ENCODE measurements around the gene AKT1. TPM values are rescaled to one million over a fixed set of nuclear protein-coding genes. Genes with fewer than 3 reads are reported as not detected.

Gene AKT1
- total RNA-seq, 1 donor from 2014 or later, result 133 TPM

DNA sequence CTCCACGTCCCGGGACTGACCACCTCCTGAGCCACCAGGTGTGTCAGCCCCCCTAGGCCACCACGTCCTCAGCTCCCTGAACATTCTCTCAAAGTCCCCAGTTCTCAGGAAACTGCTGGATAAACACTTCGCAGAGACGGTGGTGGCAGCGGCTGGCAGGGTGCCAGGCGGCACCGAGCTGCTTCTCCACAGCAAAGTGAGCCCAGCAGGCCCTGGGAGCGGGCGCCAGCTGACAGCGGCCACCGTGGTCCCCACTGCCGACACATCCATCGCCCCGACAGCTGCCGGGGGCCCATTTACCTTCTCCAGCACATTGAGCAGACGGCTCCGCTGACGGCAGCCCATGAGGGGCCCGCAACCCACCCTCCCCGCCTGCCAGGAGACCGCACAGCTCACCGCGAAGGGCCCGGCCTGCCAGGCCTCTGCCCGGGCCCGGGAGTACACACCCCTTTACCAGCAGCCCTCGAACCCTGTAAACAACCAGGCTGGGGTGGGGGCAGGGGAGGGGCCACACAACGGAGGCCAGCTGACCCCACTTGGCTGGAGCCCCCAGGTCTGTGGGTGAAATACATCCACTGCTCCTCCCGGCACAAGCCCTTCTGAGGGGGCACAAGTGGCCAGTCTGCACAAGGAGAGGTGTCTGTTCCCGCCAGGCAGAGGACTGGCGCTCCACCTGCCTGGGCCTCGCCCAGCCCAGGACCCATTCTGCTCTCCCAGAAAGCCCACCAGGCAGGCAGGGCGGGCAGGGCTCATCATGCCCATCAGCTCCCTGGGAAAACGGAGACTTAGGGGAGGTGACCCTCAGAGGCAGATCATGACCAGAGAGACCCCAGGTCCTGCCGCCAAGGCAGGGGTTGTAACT, 10.5 kb downstream of the AKT1 start:
- Mint-ChIP-seq H3K27ac (ENCODE audit: unreplicated experiment) (no peak overlapping the region), H3K27me3 (ENCODE audit: unreplicated experiment) (peaks cover 7% of the 10 kb centered on the region), H3K4me1 (ENCODE audit: unreplicated experiment) (no peaks in the 10 kb centered on the region), H3K4me3 (ENCODE audit: unreplicated experiment) (no peak overlapping the region), H3K36me3 (ENCODE audit: low read depth, unreplicated experiment) (no peaks in the 10 kb centered on the region), H3K9me3 (ENCODE audit: unreplicated experiment) (no peaks in the 10 kb centered on the region)
- no peak for DNase-seq (ENCODE audit: low spot score)
- TF ChIP-seq, protein P1, sequence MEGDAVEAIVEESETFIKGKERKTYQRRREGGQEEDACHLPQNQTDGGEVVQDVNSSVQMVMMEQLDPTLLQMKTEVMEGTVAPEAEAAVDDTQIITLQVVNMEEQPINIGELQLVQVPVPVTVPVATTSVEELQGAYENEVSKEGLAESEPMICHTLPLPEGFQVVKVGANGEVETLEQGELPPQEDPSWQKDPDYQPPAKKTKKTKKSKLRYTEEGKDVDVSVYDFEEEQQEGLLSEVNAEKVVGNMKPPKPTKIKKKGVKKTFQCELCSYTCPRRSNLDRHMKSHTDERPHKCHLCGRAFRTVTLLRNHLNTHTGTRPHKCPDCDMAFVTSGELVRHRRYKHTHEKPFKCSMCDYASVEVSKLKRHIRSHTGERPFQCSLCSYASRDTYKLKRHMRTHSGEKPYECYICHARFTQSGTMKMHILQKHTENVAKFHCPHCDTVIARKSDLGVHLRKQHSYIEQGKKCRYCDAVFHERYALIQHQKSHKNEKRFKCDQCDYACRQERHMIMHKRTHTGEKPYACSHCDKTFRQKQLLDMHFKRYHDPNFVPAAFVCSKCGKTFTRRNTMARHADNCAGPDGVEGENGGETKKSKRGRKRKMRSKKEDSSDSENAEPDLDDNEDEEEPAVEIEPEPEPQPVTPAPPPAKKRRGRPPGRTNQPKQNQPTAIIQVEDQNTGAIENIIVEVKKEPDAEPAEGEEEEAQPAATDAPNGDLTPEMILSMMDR (IDR thresholded peaks at IDR 0.05; ENCODE audit: unreplicated experiment), result no peak

DNA sequence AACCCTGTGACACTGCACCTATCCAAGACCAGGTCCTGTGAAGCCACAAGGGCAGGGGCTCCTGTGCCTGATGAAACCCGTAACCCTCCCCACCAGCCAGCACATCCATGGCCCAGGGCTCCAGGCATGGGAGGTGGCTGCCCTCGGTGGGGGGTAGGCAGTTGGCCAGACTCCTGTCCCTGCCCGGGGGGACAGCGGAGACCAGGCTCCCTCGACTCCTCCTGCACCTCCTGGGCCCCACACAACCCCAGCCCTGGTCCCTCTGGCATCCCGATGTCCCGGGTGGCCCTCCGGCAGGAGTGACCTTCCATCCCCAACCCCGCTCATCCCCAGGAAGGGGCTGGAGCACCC, 11.4 kb downstream of the AKT1 start:
- H3K9me3 Mint-ChIP-seq (ENCODE audit: unreplicated experiment), result no peaks in the 10 kb centered on the region
- H3K4me1 Mint-ChIP-seq (ENCODE audit: unreplicated experiment), result no peaks in the 10 kb centered on the region
- H3K27me3 Mint-ChIP-seq (ENCODE audit: unreplicated experiment), result peaks cover 7% of the 10 kb centered on the region
- no peak overlapping the region for H3K27ac Mint-ChIP-seq (ENCODE audit: unreplicated experiment)
- DNase-seq (ENCODE audit: low spot score), result no peak
- H3K36me3 Mint-ChIP-seq (ENCODE audit: low read depth, unreplicated experiment), result no peaks in the 10 kb centered on the region
- TF ChIP-seq, protein P1 (IDR thresholded peaks at IDR 0.05; ENCODE audit: unreplicated experiment), result no peak
- no peak overlapping the region for H3K4me3 Mint-ChIP-seq (ENCODE audit: unreplicated experiment)

DNA sequence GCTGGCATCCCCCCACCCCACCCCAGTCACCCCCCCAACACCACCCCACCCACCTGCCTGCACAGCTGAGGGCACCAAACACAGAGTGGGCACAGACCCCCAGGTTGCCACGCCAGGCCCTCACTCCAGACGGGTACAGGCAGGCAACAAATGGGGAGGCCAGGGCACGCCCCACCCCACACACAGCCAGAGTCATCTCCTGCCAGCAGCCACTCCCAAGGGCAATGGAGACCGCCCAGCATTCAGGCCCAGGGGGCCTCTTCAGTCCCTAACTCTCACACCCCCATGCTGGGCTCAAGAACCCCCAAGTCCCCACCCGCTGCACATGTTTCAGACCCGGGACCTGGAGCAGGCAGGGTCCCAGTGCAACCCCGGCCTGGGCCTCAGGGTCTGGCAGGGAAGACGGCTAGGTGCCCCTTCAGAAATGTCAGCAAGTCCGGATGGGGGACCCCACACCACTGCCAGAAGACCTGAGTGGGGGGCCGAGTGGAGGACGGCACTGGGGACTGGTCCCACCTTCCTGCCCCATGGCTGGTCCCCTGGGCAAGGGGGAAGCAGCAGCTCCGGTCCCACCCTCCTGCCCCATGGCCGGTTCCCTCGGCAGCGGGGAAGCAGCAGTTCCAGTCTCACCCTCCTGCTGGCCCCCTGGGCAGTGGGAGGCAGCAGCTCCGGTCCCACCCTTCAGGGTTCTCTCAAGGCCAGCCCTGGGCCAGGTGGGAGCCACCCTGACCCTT, 11.9 kb downstream of the AKT1 start:
- H3K4me3 Mint-ChIP-seq (ENCODE audit: unreplicated experiment), result no peak overlapping the region
- no peaks in the 10 kb centered on the region for H3K9me3 Mint-ChIP-seq (ENCODE audit: unreplicated experiment)
- no peak for DNase-seq (ENCODE audit: low spot score)
- no peaks in the 10 kb centered on the region for H3K4me1 Mint-ChIP-seq (ENCODE audit: unreplicated experiment)
- TF ChIP-seq, protein P1 (IDR thresholded peaks at IDR 0.05; ENCODE audit: unreplicated experiment), result no peak
- peaks cover 7% of the 10 kb centered on the region for H3K27me3 Mint-ChIP-seq (ENCODE audit: unreplicated experiment)
- no peak overlapping the region for H3K27ac Mint-ChIP-seq (ENCODE audit: unreplicated experiment)
- H3K36me3 Mint-ChIP-seq (ENCODE audit: low read depth, unreplicated experiment), result no peaks in the 10 kb centered on the region

DNA sequence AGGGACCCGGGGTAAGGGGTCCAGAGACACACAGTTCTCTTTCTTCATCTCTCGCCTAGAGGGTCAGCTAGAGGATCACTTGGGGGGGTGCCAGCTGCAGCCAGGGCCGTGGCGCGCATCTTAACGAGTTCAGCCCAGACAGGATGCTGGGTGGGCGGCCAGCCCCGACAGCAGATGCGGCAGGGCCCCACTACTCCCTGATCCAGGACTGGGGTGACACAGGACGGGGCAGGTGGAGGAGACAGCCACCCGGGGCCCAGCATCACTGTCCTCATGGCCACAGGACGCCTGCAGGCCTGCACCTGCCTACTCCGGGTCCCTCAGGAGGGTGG, 12.8 kb downstream of the AKT1 start:
- Mint-ChIP-seq H3K4me1 (ENCODE audit: unreplicated experiment) (no peaks in the 10 kb centered on the region), H3K27ac (ENCODE audit: unreplicated experiment) (no peak overlapping the region), H3K9me3 (ENCODE audit: unreplicated experiment) (no peaks in the 10 kb centered on the region), H3K4me3 (ENCODE audit: unreplicated experiment) (no peak overlapping the region), H3K36me3 (ENCODE audit: low read depth, unreplicated experiment) (no peaks in the 10 kb centered on the region), H3K27me3 (ENCODE audit: unreplicated experiment) (peaks cover 7% of the 10 kb centered on the region)
- TF ChIP-seq, protein P1 (IDR thresholded peaks at IDR 0.05; ENCODE audit: unreplicated experiment), result no peak
- no peak for DNase-seq (ENCODE audit: low spot score)

Measured in endothelial cell (in vitro differentiated cells).